H9 (cell line): ENCODE results near the gene SLC5A7. TPM values are rescaled to one million over a fixed set of nuclear protein-coding genes. Genes with fewer than 3 reads are reported as not detected.

ENCODE experiments used
- DNase-seq: peaks from one replicate; pipeline ENCODE4 v3.0.0-alpha.2; 2017
- H2AFZ ChIP-seq: one replicate; pipeline ENCODE4 v1.6.1; 2013; ENCODE audit warnings: mild to moderate bottlenecking, low read length, control low read depth, moderate library complexity
- H2AK5ac ChIP-seq: 2 replicates; pipeline ENCODE4 v1.6.1; 2013; ENCODE audit warnings: low read length, control low read depth, mixed read lengths; ENCODE audit not compliant: insufficient read length
- H2BK120ac ChIP-seq: one replicate; pipeline ENCODE4 v1.6.1; 2013; ENCODE audit warnings: low read depth, mild to moderate bottlenecking, low read length, control low read depth, inconsistent platforms; ENCODE audit not compliant: poor library complexity, severe bottlenecking
- H2BK12ac ChIP-seq: 2 replicates; pipeline ENCODE4 v1.6.1; 2013; ENCODE audit warnings: low read length, control low read depth, mixed read lengths, low read depth; ENCODE audit not compliant: insufficient read length
- H2BK15ac ChIP-seq: 2 replicates; pipeline ENCODE4 v1.6.1; 2013; ENCODE audit warnings: low read depth, low read length, control low read depth
- H2BK20ac ChIP-seq: one replicate; pipeline ENCODE4 v1.6.1; 2013; ENCODE audit warnings: low read depth, mild to moderate bottlenecking, low read length, control low read depth, inconsistent platforms; ENCODE audit not compliant: poor library complexity, severe bottlenecking
- H2BK5ac ChIP-seq: 2 replicates; pipeline ENCODE4 v1.6.1; 2013; ENCODE audit warnings: low read length, control low read depth, mixed read lengths; ENCODE audit not compliant: insufficient read length
- H3K14ac ChIP-seq: 2 replicates; pipeline ENCODE4 v1.6.1; 2013; ENCODE audit warnings: low read length, control low read depth; ENCODE audit not compliant: insufficient read depth
- H3K18ac ChIP-seq: 2 replicates; pipeline ENCODE4 v1.6.1; 2013; ENCODE audit warnings: low read depth, mild to moderate bottlenecking, mixed read lengths, low read length, control low read depth; ENCODE audit not compliant: insufficient read length
- H3K23ac ChIP-seq: 2 replicates; pipeline ENCODE4 v1.6.1; 2013; ENCODE audit warnings: low read length, control low read depth, mixed read lengths, low read depth; ENCODE audit not compliant: insufficient read length
- H3K23me2 ChIP-seq: 2 replicates; pipeline ENCODE4 v1.6.1; 2013; ENCODE audit warnings: low read depth, mild to moderate bottlenecking, mixed read lengths, low read length, control low read depth; ENCODE audit not compliant: insufficient read length, poor library complexity, severe bottlenecking
- H3K27ac ChIP-seq: 2 replicates; pipeline ENCODE4 v1.5.1; 2013; ENCODE audit warnings: low read length, control low read depth, mixed read lengths, low read depth; ENCODE audit not compliant: insufficient read length
- H3K27me3 ChIP-seq: 2 replicates; pipeline ENCODE4 v1.6.1; 2013; ENCODE audit warnings: low read length, control low read depth, inconsistent platforms; ENCODE audit not compliant: insufficient read depth
- H3K4ac ChIP-seq: 2 replicates; pipeline ENCODE4 v1.6.1; 2013; ENCODE audit warnings: low read depth, mild to moderate bottlenecking, control low read depth, inconsistent platforms, low read length, moderate library complexity
- H3K4me1 ChIP-seq: 2 replicates; pipeline ENCODE4 v1.6.1; 2013; ENCODE audit warnings: low read length, control low read depth, inconsistent platforms; ENCODE audit not compliant: insufficient read depth
- H3K4me2 ChIP-seq: 2 replicates; pipeline ENCODE4 v1.6.1; 2013; ENCODE audit warnings: low read length, control low read depth, mixed read lengths; ENCODE audit not compliant: insufficient read length, insufficient read depth
- H3K56ac ChIP-seq: 2 replicates; pipeline ENCODE4 v1.6.1; 2013; ENCODE audit warnings: low read depth, mild to moderate bottlenecking, mixed read lengths, low read length, control low read depth; ENCODE audit not compliant: insufficient read length
- H3K79me1 ChIP-seq: 2 replicates; pipeline ENCODE4 v1.6.1; 2013; ENCODE audit warnings: low read depth, mild to moderate bottlenecking, moderate library complexity, low read length, control low read depth, inconsistent platforms; ENCODE audit not compliant: insufficient read depth, poor library complexity, severe bottlenecking
- H3K79me2 ChIP-seq: 2 replicates; pipeline ENCODE4 v1.6.1; 2013; ENCODE audit warnings: low read length, control low read depth, inconsistent platforms; ENCODE audit not compliant: insufficient read depth
- H3K9ac ChIP-seq: 2 replicates; pipeline ENCODE4 v1.6.1; 2013; ENCODE audit warnings: low read length, control low read depth, mixed read lengths; ENCODE audit not compliant: insufficient read length; ENCODE audit errors: extremely low read depth
- H3K9me3 ChIP-seq: one replicate; pipeline ENCODE4 v1.6.1; 2013; ENCODE audit warnings: low read depth, low read length, inconsistent platforms; ENCODE audit not compliant: control insufficient read depth
- H3T11ph ChIP-seq: one replicate; pipeline ENCODE4 v1.6.1; 2013; ENCODE audit warnings: mild to moderate bottlenecking, low read length, control low read depth, inconsistent platforms
- H4K20me1 ChIP-seq: one replicate; pipeline ENCODE4 v1.6.1; 2013; ENCODE audit not compliant: control insufficient read depth, insufficient read length, insufficient read depth
- H4K5ac ChIP-seq: 2 replicates; pipeline ENCODE4 v1.6.1; 2013; ENCODE audit warnings: low read depth, mild to moderate bottlenecking, mixed read lengths, low read length, control low read depth; ENCODE audit not compliant: insufficient read length
- H4K8ac ChIP-seq: replicated peaks from 2 replicates; pipeline ENCODE4 v1.6.1; 2013; ENCODE audit warnings: low read length, control low read depth, mixed read lengths, low read depth; ENCODE audit not compliant: insufficient read length
- H4K91ac ChIP-seq: 2 replicates; pipeline ENCODE4 v1.6.1; 2013; ENCODE audit warnings: low read depth, mild to moderate bottlenecking, moderate library complexity, mixed read lengths, low read length, control low read depth; ENCODE audit not compliant: insufficient read length
- H3K27ac Mint-ChIP-seq, 3 experiments: 2 replicates in 2 of 3; 3 replicates in 1 of 3; pipeline ENCODE4 v1.8.0; 2020 to 2021; ENCODE audit warnings: mixed read lengths in 3 of 3, mild to moderate bottlenecking in 1 of 3, moderate library complexity in 1 of 3
- H3K27me3 Mint-ChIP-seq: 2 replicates; pipeline ENCODE4 v1.8.0; 2021; ENCODE audit warnings: low read depth, mild to moderate bottlenecking, moderate library complexity, mixed read lengths
- H3K36me3 Mint-ChIP-seq, 3 experiments: 2 replicates in 2 of 3; 3 replicates in 1 of 3; pipeline ENCODE4 v1.8.0; 2020 to 2021; ENCODE audit warnings: low read depth in 3 of 3, mixed read lengths in 3 of 3; ENCODE audit not compliant: insufficient read depth in 1 of 3
- H3K4me1 Mint-ChIP-seq, 2 experiments: 2 replicates each; pipeline ENCODE4 v1.8.0; 2020; ENCODE audit warnings: mixed read lengths in 2 of 2
- H3K4me3 Mint-ChIP-seq, 2 experiments: 2 replicates in 1 of 2; 3 replicates in 1 of 2; pipeline ENCODE4 v1.8.0; 2020 to 2021; ENCODE audit warnings: mild to moderate bottlenecking in 2 of 2, mixed read lengths in 2 of 2, moderate library complexity in 1 of 2
- H3K9me3 Mint-ChIP-seq, 2 experiments: 2 replicates in 1 of 2; 3 replicates in 1 of 2; pipeline ENCODE4 v1.8.0; 2020; ENCODE audit warnings: mild to moderate bottlenecking in 2 of 2, mixed read lengths in 2 of 2, moderate library complexity in 1 of 2
- CTCF ChIP-seq: fragments of 200-600 bp; sonication (generic); conservative IDR thresholded peaks from 3 replicates; pipeline ENCODE4 v1.8.0; 2021; ENCODE audit warnings: antibody characterized with exemption, mild to moderate bottlenecking
- WGBS: extraction: QIAGEN DNeasy Blood & Tissue Kit; methylation state at CpG from one replicate; pipeline ENCODE4 v1.1.7; 2013; ENCODE audit warnings: missing lambda C conversion rate, low lambda C conversion rate, mixed read lengths; ENCODE audit not compliant: insufficient read length; ENCODE audit errors: extremely low coverage; 5-methylcytosine and 5-hydroxymethylcytosine counted together
- total RNA-seq: library from RNA; stranded (reverse); gene quantifications from 2 replicates; pipeline ENCODE4 v1.2.1, GENCODE V29; 2021

The SLC5A7 gene
- total RNA-seq, 1 experiment from 2014 or later = 0.11 TPM

GRCh38 chr2:108061439-108062042 is 75.2 kb downstream of the SLC5A7 start:
- no CpG with 5 or more reads among the region's 4 CpGs for WGBS
- Histone ChIP-seq H4K20me1 (no peaks in the 10 kb centered on the region), H3K27ac (no peak overlapping the region)

More at GRCh38 chr2:108061439-108062042, 75.2 kb downstream of the SLC5A7 start:
- H3K27me3 ChIP-seq = no peaks in the 10 kb centered on the region
- no peak overlapping the region for H3K27ac Mint-ChIP-seq
- no peak overlapping the region for H2BK12ac ChIP-seq
- H3K9me3 Mint-ChIP-seq = no peaks in the 10 kb centered on the region
- H3K79me2 ChIP-seq = no peaks in the 10 kb centered on the region
- H4K5ac ChIP-seq = no peak overlapping the region
- H3T11ph ChIP-seq = no peak overlapping the region
- H3K4ac ChIP-seq = no peak overlapping the region
- H3K56ac ChIP-seq = no peak overlapping the region
- H2BK120ac ChIP-seq = no peak overlapping the region
- no peak for TF ChIP-seq CTCF
- no peak overlapping the region for H2BK15ac ChIP-seq
- H3K36me3 Mint-ChIP-seq = no peaks in the 10 kb centered on the region
- H3K18ac ChIP-seq = no peak overlapping the region
- no peak overlapping the region for H2AK5ac ChIP-seq
- H3K9ac ChIP-seq = no peak overlapping the region
- H2BK5ac ChIP-seq = no peak overlapping the region
- no peak overlapping the region for H4K8ac ChIP-seq
- no peaks in the 10 kb centered on the region for H3K4me1 ChIP-seq
- H3K23me2 ChIP-seq = no peaks in the 10 kb centered on the region
- H3K4me3 Mint-ChIP-seq = no peak overlapping the region
- no peak overlapping the region for H2BK20ac ChIP-seq
- no peak overlapping the region for H3K14ac ChIP-seq
- DNase-seq = no peak
- H3K23ac ChIP-seq = no peak overlapping the region
- no peak overlapping the region for H3K4me2 ChIP-seq
- no peaks in the 10 kb centered on the region for H3K27me3 Mint-ChIP-seq
- no peak overlapping the region for H2AFZ ChIP-seq
- no peaks in the 10 kb centered on the region for H3K79me1 ChIP-seq
- no peaks in the 10 kb centered on the region for H3K4me1 Mint-ChIP-seq
- H3K9me3 ChIP-seq = no peaks in the 10 kb centered on the region
- H4K91ac ChIP-seq = no peak overlapping the region

Other genes with a start within 250 kb of the SLC5A7 start
- 0.07 TPM in 2 replicates for gene RGPD4, start 159.6 kb upstream of the SLC5A7 start, total RNA-seq